Calu3 (cell line): ENCODE measurements around the gene SLC2A6. TPM values are rescaled to one million over a fixed set of nuclear protein-coding genes. Genes with fewer than 3 reads are reported as not detected.

Experiments
- BruUV-seq: library from RNA; stranded (reverse); fragments of 400-500 nt; replicated peaks from 2 replicates; lab custom pipeline; 2021; lab: Mats Ljungman, UMichigan
- CTCF ChIA-PET: fragments of 300-600 bp; sonication (Branson Sonifier 250); formaldehyde crosslinking; loops from one replicate; lab custom pipeline; 2022; ENCODE audit warnings: antibody characterized with exemption; lab: Charles Lee
- DNase-seq: peaks from one replicate; pipeline ENCODE4 v3.0.0; 2022
- H3K27ac Mint-ChIP-seq: one replicate; pipeline ENCODE4 v1.8.0; 2022; ENCODE audit warnings: mixed read lengths; ENCODE audit not compliant: unreplicated experiment
- H3K27me3 Mint-ChIP-seq: one replicate; pipeline ENCODE4 v1.8.0; 2022; ENCODE audit warnings: mixed read lengths; ENCODE audit not compliant: unreplicated experiment
- H3K36me3 Mint-ChIP-seq: one replicate; pipeline ENCODE4 v1.8.0; 2022; ENCODE audit warnings: mild to moderate bottlenecking, moderate library complexity, mixed read lengths; ENCODE audit not compliant: insufficient read depth, unreplicated experiment
- H3K4me1 Mint-ChIP-seq: one replicate; pipeline ENCODE4 v1.8.0; 2022; ENCODE audit warnings: mild to moderate bottlenecking, low read depth, mixed read lengths; ENCODE audit not compliant: unreplicated experiment
- H3K4me3 Mint-ChIP-seq: one replicate; pipeline ENCODE4 v1.8.0; 2022; ENCODE audit warnings: mild to moderate bottlenecking, low read depth, moderate library complexity, mixed read lengths; ENCODE audit not compliant: unreplicated experiment
- H3K9me3 Mint-ChIP-seq: one replicate; pipeline ENCODE4 v1.8.0; 2022; ENCODE audit warnings: low read depth, mixed read lengths; ENCODE audit not compliant: unreplicated experiment
- intact Hi-C: fragments of 100-400 bp; cut with micrococcal nuclease; formaldehyde crosslinking; loops from one replicate; pipeline ENCODE4 v1.10.0; 2022; ENCODE audit not compliant: unreplicated experiment
- total RNA-seq: library from RNA; stranded (reverse); gene quantifications from 2 replicates; pipeline ENCODE4 v1.2.3, GENCODE V29; 2022
- TF ChIP-seq, protein P1 (sequence below): fragments of 200-600 bp; IDR thresholded peaks from one replicate; pipeline ENCODE4 v1.8.0; 2022; ENCODE audit warnings: antibody characterized with exemption; ENCODE audit not compliant: unreplicated experiment

SLC2A6 gene
- total RNA-seq, 1 experiment from 2014 or later: 11.6 TPM

DNA sequence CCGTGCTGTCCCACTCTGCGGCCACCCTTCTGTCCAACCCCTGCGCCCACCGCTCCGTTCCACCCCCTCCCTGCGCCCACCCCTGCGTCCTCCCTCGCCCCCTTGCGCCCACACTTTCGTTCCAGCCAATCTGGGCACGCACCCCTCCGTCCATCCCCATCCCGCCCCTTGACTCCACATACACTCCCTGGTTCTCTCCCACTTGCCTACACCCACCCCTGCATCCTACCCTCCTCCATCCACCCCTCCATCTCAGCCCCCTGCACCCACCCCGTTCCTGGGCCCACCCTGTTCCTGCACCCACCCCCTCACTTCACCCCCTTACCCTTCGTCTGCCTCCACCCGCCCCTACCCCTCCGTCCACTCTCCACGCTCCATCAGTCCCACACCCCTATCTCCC lies 49.7 kb downstream of the SLC2A6 start:
- BruUV-seq: no TSS peak
- intact Hi-C loops: no loop called here
- Mint-ChIP-seq H3K27ac (no peak overlapping the region), H3K4me3 (no peak overlapping the region), H3K36me3 (peaks cover 5% of the 10 kb centered on the region), H3K4me1 (no peaks in the 10 kb centered on the region), H3K9me3 (no peaks in the 10 kb centered on the region), H3K27me3 (peaks cover 11% of the 10 kb centered on the region)
- TF ChIP-seq, protein P1, sequence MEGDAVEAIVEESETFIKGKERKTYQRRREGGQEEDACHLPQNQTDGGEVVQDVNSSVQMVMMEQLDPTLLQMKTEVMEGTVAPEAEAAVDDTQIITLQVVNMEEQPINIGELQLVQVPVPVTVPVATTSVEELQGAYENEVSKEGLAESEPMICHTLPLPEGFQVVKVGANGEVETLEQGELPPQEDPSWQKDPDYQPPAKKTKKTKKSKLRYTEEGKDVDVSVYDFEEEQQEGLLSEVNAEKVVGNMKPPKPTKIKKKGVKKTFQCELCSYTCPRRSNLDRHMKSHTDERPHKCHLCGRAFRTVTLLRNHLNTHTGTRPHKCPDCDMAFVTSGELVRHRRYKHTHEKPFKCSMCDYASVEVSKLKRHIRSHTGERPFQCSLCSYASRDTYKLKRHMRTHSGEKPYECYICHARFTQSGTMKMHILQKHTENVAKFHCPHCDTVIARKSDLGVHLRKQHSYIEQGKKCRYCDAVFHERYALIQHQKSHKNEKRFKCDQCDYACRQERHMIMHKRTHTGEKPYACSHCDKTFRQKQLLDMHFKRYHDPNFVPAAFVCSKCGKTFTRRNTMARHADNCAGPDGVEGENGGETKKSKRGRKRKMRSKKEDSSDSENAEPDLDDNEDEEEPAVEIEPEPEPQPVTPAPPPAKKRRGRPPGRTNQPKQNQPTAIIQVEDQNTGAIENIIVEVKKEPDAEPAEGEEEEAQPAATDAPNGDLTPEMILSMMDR: no peak
- CTCF ChIA-PET: no interaction called here
- DNase-seq: no peak

DNA sequence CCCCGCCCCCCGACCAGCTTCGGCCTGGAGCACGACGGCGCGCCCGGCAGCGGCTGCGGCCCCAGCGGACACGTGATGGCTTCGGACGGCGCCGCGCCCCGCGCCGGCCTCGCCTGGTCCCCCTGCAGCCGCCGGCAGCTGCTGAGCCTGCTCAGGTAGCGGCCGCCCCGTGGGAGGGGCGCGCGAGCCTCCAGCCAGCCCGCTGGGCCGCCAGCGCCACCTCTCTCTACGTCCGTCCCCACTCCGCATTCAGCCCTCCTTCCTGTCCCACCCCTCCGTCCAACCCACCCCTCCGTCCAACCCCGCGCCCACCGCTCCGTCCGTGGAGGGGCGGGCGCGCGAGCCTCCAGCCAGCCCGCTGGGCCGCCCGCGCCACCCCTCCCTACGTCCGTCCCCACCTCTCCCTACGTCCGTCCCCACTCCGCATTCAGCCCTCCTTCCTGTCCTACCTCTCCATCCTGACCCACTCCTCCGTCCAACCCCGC lies 50.2 kb downstream of the SLC2A6 start:
- no peak overlapping the region for H3K27ac Mint-ChIP-seq
- CTCF ChIA-PET: no interaction called here
- H3K27me3 Mint-ChIP-seq: peaks cover 11% of the 10 kb centered on the region
- H3K9me3 Mint-ChIP-seq: no peaks in the 10 kb centered on the region
- no peak for DNase-seq
- H3K4me3 Mint-ChIP-seq: no peak overlapping the region
- TF ChIP-seq, protein P1: no peak
- peaks cover 5% of the 10 kb centered on the region for H3K36me3 Mint-ChIP-seq
- H3K4me1 Mint-ChIP-seq: no peaks in the 10 kb centered on the region
- no TSS peak for BruUV-seq
- intact Hi-C loops: no loop called here

DNA sequence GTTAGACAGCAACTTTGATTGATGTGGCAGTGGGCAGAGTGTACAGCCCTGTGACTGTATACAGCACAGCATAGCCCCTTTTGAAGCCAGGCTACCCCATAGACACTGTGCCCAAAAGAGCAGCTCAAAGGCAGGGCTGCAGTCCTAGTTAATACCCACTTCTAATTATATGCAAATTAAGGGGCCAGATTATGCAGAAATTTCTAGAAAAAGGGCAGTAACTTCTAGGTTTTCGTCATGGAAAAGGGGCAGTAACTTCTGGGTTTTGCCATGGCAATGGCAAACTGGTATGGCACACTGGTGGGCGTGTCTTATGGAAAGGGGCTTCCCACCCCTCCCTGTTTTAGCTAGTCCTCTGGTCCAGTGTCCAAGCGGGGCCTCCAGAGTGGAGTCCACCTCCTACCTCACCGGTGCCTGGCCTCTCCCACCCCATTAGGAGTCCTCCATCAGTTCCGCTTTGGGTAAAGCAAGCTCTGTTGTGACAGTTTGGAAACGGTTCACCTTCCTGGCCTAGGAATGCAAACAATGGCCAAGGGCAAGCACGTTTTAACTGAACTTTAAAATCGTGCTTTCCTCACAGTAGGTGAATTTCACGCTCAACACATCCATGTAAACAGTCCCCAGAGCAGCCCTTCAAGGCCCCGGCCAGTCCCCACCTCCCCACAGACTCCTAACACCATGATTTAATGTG lies 51.1 kb downstream of the SLC2A6 start:
- H3K9me3 Mint-ChIP-seq: no peaks in the 10 kb centered on the region
- CTCF ChIA-PET: no interaction called here
- intact Hi-C loops: no loop called here

DNA sequence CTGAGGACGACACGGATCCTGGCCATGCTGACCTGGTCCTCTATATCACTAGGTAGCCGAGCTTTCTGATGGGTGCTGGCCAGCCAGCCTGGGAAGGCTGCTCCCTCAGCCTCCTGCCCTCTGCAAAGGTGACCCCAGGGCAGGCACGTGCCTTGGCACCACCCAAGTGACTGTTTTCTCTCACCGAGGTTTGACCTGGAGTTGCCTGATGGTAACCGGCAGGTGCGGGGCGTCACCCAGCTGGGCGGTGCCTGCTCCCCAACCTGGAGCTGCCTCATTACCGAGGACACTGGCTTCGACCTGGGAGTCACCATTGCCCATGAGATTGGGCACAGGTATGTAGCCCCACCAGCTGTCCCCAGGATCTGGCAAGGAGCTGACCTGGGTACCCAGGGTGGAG lies 52.9 kb downstream of the SLC2A6 start:
- Mint-ChIP-seq H3K9me3 (no peaks in the 10 kb centered on the region), H3K27me3 (peaks cover 11% of the 10 kb centered on the region), H3K4me3 (no peak overlapping the region), H3K27ac (no peak overlapping the region), H3K36me3 (peaks cover 12% of the 10 kb centered on the region), H3K4me1 (peaks cover 8% of the 10 kb centered on the region)
- intact Hi-C loops: no loop called here
- BruUV-seq: no TSS peak
- TF ChIP-seq, protein P1: no peak
- CTCF ChIA-PET: no interaction called here
- DNase-seq: no peak

More for the DNA sequence above, 51.1 kb downstream of the SLC2A6 start:
- DNase-seq: no peak
- Mint-ChIP-seq H3K36me3 (peaks cover 5% of the 10 kb centered on the region), H3K27me3 (peaks cover 11% of the 10 kb centered on the region), H3K4me1 (no peaks in the 10 kb centered on the region), H3K4me3 (no peak overlapping the region), H3K27ac (no peak overlapping the region)
- TF ChIP-seq, protein P1: no peak
- BruUV-seq: no TSS peak
